ENCODE results near the gene C2orf76. TPM values are rescaled to one million over a fixed set of nuclear protein-coding genes. Genes with fewer than 3 reads are reported as not detected.

C2orf76 gene
- total RNA-seq, 1 experiment from 2014 or later, result 5.7 TPM

DNA sequence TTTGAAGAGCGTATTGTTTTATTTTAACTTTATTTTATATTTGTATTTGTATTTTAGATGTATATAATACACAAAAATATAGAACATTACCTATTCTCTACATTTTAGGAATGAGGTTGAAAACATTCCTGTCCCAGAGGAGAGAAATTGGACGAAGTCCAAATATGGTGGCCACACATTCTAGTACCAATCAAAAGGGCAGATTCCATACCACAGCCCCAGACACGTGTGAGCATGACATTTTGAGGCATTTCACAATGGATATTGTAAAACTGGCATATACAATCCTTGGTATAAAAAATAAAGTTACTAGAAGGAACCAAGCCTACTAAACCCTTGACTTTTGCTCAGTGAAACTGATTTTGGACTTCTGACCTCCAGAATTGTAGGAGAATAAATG is 50.6 kb downstream of the C2orf76 start:
- Histone ChIP-seq H2BK15ac (ENCODE audit: low read depth, low read length) (no peak overlapping the region), H3T11ph (ENCODE audit: low read length) (no peak overlapping the region), H2AK5ac (ENCODE audit: insufficient read length, low read length) (no peak overlapping the region), H3K4me1 (ENCODE audit: insufficient read depth, low read length) (no peaks in the 10 kb centered on the region), H3K14ac (ENCODE audit: insufficient read depth, low read length) (no peak overlapping the region), H3K4me2 (ENCODE audit: insufficient read depth, insufficient read length, low read length) (no peak overlapping the region), H3K27me3 (ENCODE audit: insufficient read depth, low read length) (no peaks in the 10 kb centered on the region), H2BK120ac (ENCODE audit: low read depth, low read length, poor library complexity, severe bottlenecking) (no peak overlapping the region), H2BK20ac (ENCODE audit: low read depth, low read length, poor library complexity, severe bottlenecking) (no peak overlapping the region), H3K79me2 (ENCODE audit: insufficient read depth, low read length) (no peaks in the 10 kb centered on the region), H3K27ac (ENCODE audit: insufficient read length, low read depth, low read length) (no peak overlapping the region), H4K5ac (ENCODE audit: insufficient read length, low read depth, low read length) (no peak overlapping the region), H2BK12ac (ENCODE audit: insufficient read length, low read depth, low read length) (no peak overlapping the region), H4K91ac (ENCODE audit: insufficient read length, low read depth, low read length) (no peak overlapping the region), H4K8ac (replicated peaks; ENCODE audit: insufficient read length, low read depth, low read length) (no peak overlapping the region), H3K9ac (ENCODE audit: extremely low read depth, insufficient read length, low read length) (no peak overlapping the region), H2AFZ (ENCODE audit: low read length) (no peak overlapping the region), H3K23ac (ENCODE audit: insufficient read length, low read depth, low read length) (no peak overlapping the region), H4K20me1 (ENCODE audit: control insufficient read depth, insufficient read depth, insufficient read length) (no peaks in the 10 kb centered on the region), H3K4ac (ENCODE audit: low read depth, low read length) (no peak overlapping the region), H3K9me3 (ENCODE audit: control insufficient read depth, low read depth, low read length) (no peaks in the 10 kb centered on the region), H2BK5ac (ENCODE audit: insufficient read length, low read length) (no peak overlapping the region), H3K79me1 (ENCODE audit: insufficient read depth, low read depth, low read length, poor library complexity, severe bottlenecking) (no peaks in the 10 kb centered on the region), H3K56ac (ENCODE audit: insufficient read length, low read depth, low read length) (no peak overlapping the region), H3K23me2 (ENCODE audit: insufficient read length, low read depth, low read length, poor library complexity, severe bottlenecking) (no peaks in the 10 kb centered on the region), H3K18ac (ENCODE audit: insufficient read length, low read depth, low read length) (no peak overlapping the region)
- Mint-ChIP-seq H3K36me3 (ENCODE audit: insufficient read depth in 1 of 3, low read depth in 3 of 3) (no peaks in the 10 kb centered on the region), H3K4me1 (peaks cover 10 to 12% of the 10 kb centered on the region in 2 experiments), H3K27me3 (ENCODE audit: low read depth) (no peaks in the 10 kb centered on the region), H3K9me3 (no peaks in the 10 kb centered on the region), H3K27ac (no peak overlapping the region), H3K4me3 (no peak overlapping the region)
- WGBS (ENCODE audit: extremely low coverage, insufficient read length, low lambda C conversion rate), result no CpG with 5 or more reads among the region's 3 CpGs
- no peak for DNase-seq
- TF ChIP-seq, protein P1, sequence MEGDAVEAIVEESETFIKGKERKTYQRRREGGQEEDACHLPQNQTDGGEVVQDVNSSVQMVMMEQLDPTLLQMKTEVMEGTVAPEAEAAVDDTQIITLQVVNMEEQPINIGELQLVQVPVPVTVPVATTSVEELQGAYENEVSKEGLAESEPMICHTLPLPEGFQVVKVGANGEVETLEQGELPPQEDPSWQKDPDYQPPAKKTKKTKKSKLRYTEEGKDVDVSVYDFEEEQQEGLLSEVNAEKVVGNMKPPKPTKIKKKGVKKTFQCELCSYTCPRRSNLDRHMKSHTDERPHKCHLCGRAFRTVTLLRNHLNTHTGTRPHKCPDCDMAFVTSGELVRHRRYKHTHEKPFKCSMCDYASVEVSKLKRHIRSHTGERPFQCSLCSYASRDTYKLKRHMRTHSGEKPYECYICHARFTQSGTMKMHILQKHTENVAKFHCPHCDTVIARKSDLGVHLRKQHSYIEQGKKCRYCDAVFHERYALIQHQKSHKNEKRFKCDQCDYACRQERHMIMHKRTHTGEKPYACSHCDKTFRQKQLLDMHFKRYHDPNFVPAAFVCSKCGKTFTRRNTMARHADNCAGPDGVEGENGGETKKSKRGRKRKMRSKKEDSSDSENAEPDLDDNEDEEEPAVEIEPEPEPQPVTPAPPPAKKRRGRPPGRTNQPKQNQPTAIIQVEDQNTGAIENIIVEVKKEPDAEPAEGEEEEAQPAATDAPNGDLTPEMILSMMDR (conservative IDR thresholded peaks at IDR 0.05), result no peak

Data from H9 (cell line).